GM12878 (cell line): Measurements from ENCODE around the gene MSX2. TPM values are rescaled to one million over a fixed set of nuclear protein-coding genes. Genes with fewer than 3 reads are reported as not detected.

ENCODE experiments used
- ATAC-seq: fragments of 200-7000 bp; cut with Tn5 transposase; 3 replicates; pipeline ENCODE4 v1.9.1; 2020; ENCODE audit warnings: mild to moderate bottlenecking, moderate library complexity
- BruUV-seq: library from RNA; stranded (reverse); fragments of 400-500 nt; replicated peaks from 2 replicates; lab custom pipeline; 2021; lab: Mats Ljungman, UMichigan
- CTCF ChIA-PET: fragments of 300-600 bp; sonication (Branson Sonifier 250); formaldehyde crosslinking; extraction: SDS; loops from one replicate; lab custom pipeline; 2021; ENCODE audit warnings: inconsistent platforms; lab: Yijun Ruan, JAX
- POLR2A ChIA-PET: fragments of 350-600 bp; formaldehyde crosslinking; extraction: SDS; loops from one replicate; lab custom pipeline; 2021; ENCODE audit warnings: inconsistent platforms; lab: Charles Lee
- RAD21 ChIA-PET: fragments of 300-600 bp; sonication (Branson Sonifier 250); formaldehyde crosslinking; loops from one replicate; lab custom pipeline; 2023; ENCODE audit warnings: antibody characterized with exemption; ENCODE audit not compliant: unreplicated experiment; lab: Charles Lee
- SMC1A ChIA-PET: fragments of 300-600 bp; sonication (Branson Sonifier 250); formaldehyde crosslinking; loops from one replicate; lab custom pipeline; 2023; ENCODE audit not compliant: unreplicated experiment, uncharacterized antibody; lab: Charles Lee
- DNase-seq: peaks from one replicate; pipeline ENCODE4 v3.0.0-alpha.2; 2011; ENCODE audit warnings: low read depth, low spot score
- FAIRE-seq: peaks from 3 replicates; lab custom pipeline; 2011; peaks lifted over from hg19 to GRCh38; lab: Jason Lieb, UNC
- H2AFZ ChIP-seq: 2 replicates; pipeline ENCODE4 v1.6.0; 2011; ENCODE audit warnings: low read depth, low read length, control low read depth; ENCODE audit not compliant: control insufficient read depth
- H3K27ac ChIP-seq: 2 replicates; pipeline ENCODE4 v1.5.1; 2011; ENCODE audit warnings: control low read depth; ENCODE audit not compliant: control insufficient read depth, insufficient read depth
- H3K27me3 ChIP-seq, 2 experiments: replicated peaks in 1 of 2; 2 replicates each; pipeline versions ENCODE4 v1.6.0 to v1.6.1; 2011; ENCODE audit warnings: low read length in 1 of 2; ENCODE audit not compliant: control insufficient read depth in 2 of 2, insufficient read depth in 2 of 2
- H3K36me3 ChIP-seq, 2 experiments: 2 replicates each; pipeline ENCODE4 v1.5.1; 2011; ENCODE audit warnings: low read length in 1 of 2; ENCODE audit not compliant: control insufficient read depth in 2 of 2, insufficient read depth in 2 of 2
- H3K4me1 ChIP-seq: 2 replicates; pipeline ENCODE4 v1.6.1; 2011; ENCODE audit warnings: mild to moderate bottlenecking, low read length, moderate library complexity, mixed read lengths; ENCODE audit not compliant: control insufficient read depth, insufficient read depth
- H3K4me2 ChIP-seq: 2 replicates; pipeline ENCODE4 v1.6.0; 2011; ENCODE audit warnings: control low read depth; ENCODE audit not compliant: control insufficient read depth, insufficient read depth
- H3K4me3 ChIP-seq: fragments of 200-600 bp; sonication (generic); 2 replicates; pipeline ENCODE4 v1.5.1; 2016
- H3K79me2 ChIP-seq: 2 replicates; pipeline ENCODE4 v1.6.0; 2011; ENCODE audit warnings: low read length; ENCODE audit not compliant: control insufficient read depth, insufficient read depth
- H3K9ac ChIP-seq: 2 replicates; pipeline ENCODE4 v1.8.0; 2011; ENCODE audit warnings: low read length, control low read depth, mixed read lengths; ENCODE audit not compliant: control insufficient read depth, insufficient read depth
- H3K9me3 ChIP-seq: replicated peaks from 3 replicates; pipeline ENCODE4 v1.5.1; 2011; ENCODE audit warnings: mild to moderate bottlenecking, low read length; ENCODE audit not compliant: control insufficient read depth, insufficient read depth
- H4K20me1 ChIP-seq: 2 replicates; pipeline ENCODE4 v1.6.0; 2011; ENCODE audit not compliant: control insufficient read depth, insufficient read depth
- BHLHE40 ChIP-seq, 2 experiments: fragments of 450-650 bp in 1 of 2; IDR thresholded peaks; 2 replicates each; pipeline ENCODE4 v1.6.1; 2011 to 2017; ENCODE audit warnings: low read depth in 2 of 2, borderline replicate concordance in 1 of 2, improper control_type of control experiment in 1 of 2, low read length in 1 of 2, mild to moderate bottlenecking in 1 of 2
- CEBPZ ChIP-seq: fragments of 150-350 bp; IDR thresholded peaks from 2 replicates; pipeline ENCODE4 v1.6.1; 2016; ENCODE audit warnings: low read depth, low read length
- GATAD2B ChIP-seq: fragments of 450-650 bp; conservative IDR thresholded peaks from 2 replicates; pipeline ENCODE4 v1.6.1; 2017; ENCODE audit warnings: low read depth, mild to moderate bottlenecking, moderate library complexity
- KLF5 ChIP-seq: fragments of 450-650 bp; IDR thresholded peaks from 2 replicates; pipeline ENCODE4 v1.6.1; 2014; ENCODE audit warnings: mild to moderate bottlenecking; ENCODE audit not compliant: partially characterized antibody
- NR2C2 ChIP-seq: IDR thresholded peaks from 2 replicates; pipeline ENCODE4 v1.6.1; 2011; ENCODE audit warnings: borderline replicate concordance, low read depth; ENCODE audit not compliant: control insufficient read depth, insufficient read length
- PML ChIP-seq: IDR thresholded peaks from 2 replicates; pipeline ENCODE4 v1.6.1; 2012; ENCODE audit warnings: low read length, inconsistent platforms
- RELA ChIP-seq: fragments of 450-650 bp; IDR thresholded peaks from 2 replicates; pipeline ENCODE4 v1.8.0; 2014; ENCODE audit warnings: borderline replicate concordance; ENCODE audit not compliant: partially characterized antibody
- SREBF2 ChIP-seq: IDR thresholded peaks from 2 replicates; pipeline ENCODE4 v1.6.1; 2012; ENCODE audit warnings: mild to moderate bottlenecking, low read length
- WGBS: methylation state at CpG from one replicate; pipeline ENCODE4 v1.1.6; 2016; ENCODE audit warnings: low lambda C conversion rate; ENCODE audit not compliant: insufficient replicate concordance, insufficient coverage; ENCODE audit errors: missing lambda C conversion rate; 5-methylcytosine and 5-hydroxymethylcytosine counted together
- in situ Hi-C: fragments of 300-500 bp; cut with MboI; formaldehyde crosslinking; loops from 9 replicates; pipeline ENCODE4 v1.14.3; 2018; ENCODE audit warnings: mixed read lengths
- intact Hi-C: fragments of 100-400 bp; cut with micrococcal nuclease; formaldehyde crosslinking; loops from one replicate; pipeline ENCODE4 v1.14.2; 2022; ENCODE audit not compliant: unreplicated experiment
- polyA plus RNA-seq, 11 experiments: library from polyadenylated mRNA; depleted of rRNA in 4 of 11; unstranded in 6 of 11; stranded (reverse) in 5 of 11; fragments of >200 nt; fragmentation: Nextera tagmentation in 4 of 11; fragmentation: Illumina TruSeq in 1 of 11; extraction: Ambion mirVana in 4 of 11; extraction: Trizol in 1 of 11; gene quantifications; 1 replicate in 1 of 11; 2 replicates in 10 of 11; pipeline versions ENCODE4 v1.2.1 to v1.2.3, GENCODE V29; 2011 to 2016; ENCODE audit warnings: inconsistent platforms in 2 of 11, missing spikeins in 2 of 11, low read depth in 1 of 11
- total RNA-seq, 4 experiments: library from RNA; depleted of rRNA in 3 of 4; stranded (reverse); fragments of >200 nt in 3 of 4; fragmentation: Illumina TruSeq in 1 of 4; extraction: Trizol in 1 of 4; gene quantifications; 2 replicates each; pipeline versions ENCODE4 v1.2.1 to v1.2.3, GENCODE V29; 2013 to 2021

The MSX2 gene
- total and polyA plus RNA-seq, 10 of the 15 experiments (the other 5 are each of a cell fraction or from before 2014, with no cell fraction given) = not detected

GRCh38 chr5:174721530-174722432 is 2.6 kb upstream of the MSX2 start:
- FAIRE-seq = no peak
- DNase-seq = no peak
- WGBS = 31% methylated on average over 19 of the region's 19 CpGs

More at GRCh38 chr5:174721530-174722432, 2.6 kb upstream of the MSX2 start:
- no TSS peak for BruUV-seq
- intact Hi-C loops (no loop called here), in situ Hi-C loops (no loop called here)
- H3K4me1 ChIP-seq = no peaks in the 10 kb centered on the region
- no peaks in the 10 kb centered on the region for H3K36me3 ChIP-seq
- no peak overlapping the region for H3K4me2 ChIP-seq
- RAD21 ChIA-PET = no interaction called here
- no peak for ATAC-seq
- no peaks in the 10 kb centered on the region for H3K79me2 ChIP-seq
- CTCF ChIA-PET = interaction anchor here (0.6 kb wide), 1 partner anchor 1559 kb away, joined by 3 read pairs; no protein-coding TSS in a partner anchor
- POLR2A ChIA-PET = no interaction called here
- peaks cover 11 to 22% of the 10 kb centered on the region in 2 experiments for H3K27me3 ChIP-seq
- no peak overlapping the region for H3K9ac ChIP-seq
- H4K20me1 ChIP-seq = no peaks in the 10 kb centered on the region
- SMC1A ChIA-PET = no interaction called here
- no peak overlapping the region for H2AFZ ChIP-seq
- TF ChIP-seq BHLHE40 (IDR thresholded peaks at IDR 0.05; ENCODE audit: borderline replicate concordance in 1 of 2, low read depth in 2 of 2, low read length in 1 of 2) (no peak), GATAD2B (no peak), NR2C2 (no peak), PML (no peak), SREBF2 (no peak), KLF5 (no peak), RELA (no peak), CEBPZ (no peak)
- no peak overlapping the region for H3K27ac ChIP-seq
- H3K9me3 ChIP-seq = no peaks in the 10 kb centered on the region; the same call in 2 of the 3 replicates
- H3K4me3 ChIP-seq = no peak overlapping the region
